Sciatic nerve (tissue), 2 donors: ENCODE results near the gene TMC8. TPM values are rescaled to one million over a fixed set of nuclear protein-coding genes. Genes with fewer than 3 reads are reported as not detected.
"Not testable (repeated sequence)": the region's sequence is repeated elsewhere in the genome, so short reads cannot be mapped to it uniquely, and the experiment has no call there.

ENCODE experiments used
- ATAC-seq: fragments of 200-7000 bp; cut with Tn5 transposase; one replicate; pipeline ENCODE4 v1.9.1; 2020; ENCODE audit warnings: mild to moderate bottlenecking, moderate library complexity
- DNase-seq: peaks from one replicate; pipeline ENCODE4 v3.0.0-alpha.2; 2020; ENCODE audit warnings: low spot score
- intact Hi-C: fragments of 100-400 bp; cut with DNase I; formaldehyde crosslinking; loops from one replicate; pipeline ENCODE4 v1.14.2; 2022
- total RNA-seq: library from RNA; stranded (reverse); fragmentation: NEBNext Ultra II Directional; extraction: Animal tissue kit (Norgen Biotek cat#: 25700); gene quantifications from one replicate; pipeline ENCODE4 v1.2.1, GENCODE V29; 2021
- donor health status: DM: no; HTN: no; CAD: no.
- donor health status: DM: no; HTN: no; CAD: no.

TMC8 gene
- total RNA-seq, 1 donor from 2014 or later: 12.5 TPM

GRCh38 chr17:78108726-78109488 lies 21.7 kb upstream of the TMC8 start:
- ATAC-seq (peak; percentile 20), DNase-seq (no peak)
- intact Hi-C loops: no loop called here

DNA sequence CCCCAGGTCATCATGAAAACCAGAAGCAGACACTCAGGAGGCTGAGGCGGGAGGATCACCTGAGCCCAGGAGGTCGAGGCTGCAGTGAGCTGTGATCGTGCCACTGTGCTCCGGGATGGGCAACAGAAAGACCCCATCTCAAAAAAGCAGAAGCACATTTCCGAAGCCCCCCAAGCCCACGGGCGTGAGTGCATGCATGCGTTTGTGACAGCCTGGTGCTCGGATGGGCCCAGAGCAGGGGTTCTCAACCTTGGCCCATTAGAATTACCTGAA lies 21.1 kb upstream of the TMC8 start:
- intact Hi-C loops: no loop called here
- no peak for DNase-seq
- ATAC-seq: no peak

GRCh38 chr17:78110363-78111015 lies 20.1 kb upstream of the TMC8 start:
- intact Hi-C loops: loop anchor here (5.0 kb wide), 2 partner anchors 67 to 142 kb away; no protein-coding TSS in a partner anchor
- ATAC-seq: no peak
- DNase-seq: no peak

GRCh38 chr17:78111016-78111726 lies 19.4 kb upstream of the TMC8 start:
- intact Hi-C loops: loop anchor here (5.0 kb wide), 2 partner anchors 66 to 141 kb away; no protein-coding TSS in a partner anchor
- DNase-seq: no peak
- no peak for ATAC-seq

DNA sequence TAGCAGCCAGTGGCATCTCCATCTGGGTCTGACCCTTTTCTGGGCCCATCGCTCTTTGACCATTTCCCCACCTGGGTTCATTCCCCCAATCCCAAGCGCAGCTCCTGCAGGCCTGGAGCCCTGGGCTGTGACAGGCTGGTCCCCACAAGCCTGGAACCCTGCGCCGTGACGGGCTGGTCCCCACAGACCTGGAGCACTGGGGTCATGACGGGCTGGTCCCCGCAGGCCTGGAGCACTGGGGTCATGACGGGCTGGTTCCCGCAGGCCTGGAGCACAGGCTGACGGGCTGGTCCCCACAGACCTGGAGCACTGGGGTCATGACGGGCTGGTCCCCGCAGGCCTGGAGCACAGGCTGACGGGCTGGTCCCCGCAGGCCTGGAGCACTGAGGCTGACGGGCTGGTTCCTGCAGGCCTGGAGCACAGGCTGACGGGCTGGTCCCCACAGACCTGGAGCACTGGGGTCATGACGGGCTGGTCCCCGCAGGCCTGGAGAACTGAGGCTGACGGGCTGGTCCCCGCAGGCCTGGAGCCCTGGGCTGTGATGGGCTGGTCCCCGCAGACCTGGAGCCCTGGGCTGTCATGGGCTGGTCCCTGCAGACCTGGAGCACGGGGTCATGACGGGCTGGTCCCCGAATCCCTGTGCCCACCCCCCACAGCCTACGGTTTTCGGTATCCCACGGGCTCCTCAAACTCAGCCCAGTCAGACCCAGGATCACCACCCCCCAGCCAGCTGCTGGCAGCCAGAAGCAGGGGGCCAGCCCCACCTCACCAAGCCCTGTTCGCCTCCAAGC lies 18.6 kb upstream of the TMC8 start:
- ATAC-seq (no peak), DNase-seq (no peak)
- intact Hi-C loops: loop anchor here (5.0 kb wide), 2 partner anchors 65 to 140 kb away; no protein-coding TSS in a partner anchor

DNA sequence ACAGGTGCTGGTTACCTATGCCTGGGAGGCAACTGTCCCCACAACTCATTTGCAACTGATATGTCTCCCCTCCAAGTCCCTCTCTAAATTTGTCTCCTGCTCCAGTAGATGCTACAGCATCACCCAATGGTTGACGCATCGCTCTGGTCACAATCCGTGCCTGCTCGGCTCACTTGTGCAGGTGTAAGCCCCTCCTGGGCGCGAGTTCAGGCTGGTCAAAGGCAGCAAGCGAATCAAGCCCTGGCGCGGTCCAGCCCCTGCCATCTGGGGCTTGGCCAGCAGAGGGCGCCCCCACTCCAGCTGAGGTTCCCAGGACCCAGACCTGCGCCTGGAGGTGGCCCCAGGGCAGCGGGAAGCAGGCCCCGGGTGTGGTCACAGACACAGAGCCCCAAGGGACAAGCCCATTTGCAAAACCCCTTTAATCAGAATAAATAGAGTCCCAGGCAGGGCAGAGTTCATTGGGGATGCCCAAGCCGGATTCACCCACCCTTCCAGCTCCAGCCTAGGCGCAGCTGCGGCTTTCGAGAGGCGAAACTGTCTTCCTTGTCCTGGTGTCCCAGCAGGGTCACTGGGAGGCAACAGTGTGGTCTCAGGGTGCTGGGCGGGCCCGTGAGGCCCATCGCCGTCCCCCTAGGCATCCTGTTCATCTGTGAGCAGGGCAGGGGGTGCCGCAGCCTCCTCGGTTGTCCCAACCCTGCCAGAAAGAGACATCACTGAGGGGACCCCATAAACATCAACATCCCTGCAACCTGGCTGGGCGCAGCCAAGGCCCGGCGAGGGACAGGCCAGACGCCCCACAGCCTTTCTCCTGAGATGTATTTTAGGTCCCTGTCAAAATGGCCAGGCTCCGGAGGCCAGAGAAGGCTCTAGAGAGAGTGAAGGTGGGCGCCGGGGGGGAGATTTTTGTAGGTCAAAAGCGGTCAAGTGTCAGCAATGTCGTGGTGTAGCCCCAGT lies 17.8 kb upstream of the TMC8 start:
- ATAC-seq: peak; percentile 77
- DNase-seq: peak; percentile 88
- intact Hi-C loops: loop anchor here (5.0 kb wide), 2 partner anchors 65 to 140 kb away; no protein-coding TSS in a partner anchor

DNA sequence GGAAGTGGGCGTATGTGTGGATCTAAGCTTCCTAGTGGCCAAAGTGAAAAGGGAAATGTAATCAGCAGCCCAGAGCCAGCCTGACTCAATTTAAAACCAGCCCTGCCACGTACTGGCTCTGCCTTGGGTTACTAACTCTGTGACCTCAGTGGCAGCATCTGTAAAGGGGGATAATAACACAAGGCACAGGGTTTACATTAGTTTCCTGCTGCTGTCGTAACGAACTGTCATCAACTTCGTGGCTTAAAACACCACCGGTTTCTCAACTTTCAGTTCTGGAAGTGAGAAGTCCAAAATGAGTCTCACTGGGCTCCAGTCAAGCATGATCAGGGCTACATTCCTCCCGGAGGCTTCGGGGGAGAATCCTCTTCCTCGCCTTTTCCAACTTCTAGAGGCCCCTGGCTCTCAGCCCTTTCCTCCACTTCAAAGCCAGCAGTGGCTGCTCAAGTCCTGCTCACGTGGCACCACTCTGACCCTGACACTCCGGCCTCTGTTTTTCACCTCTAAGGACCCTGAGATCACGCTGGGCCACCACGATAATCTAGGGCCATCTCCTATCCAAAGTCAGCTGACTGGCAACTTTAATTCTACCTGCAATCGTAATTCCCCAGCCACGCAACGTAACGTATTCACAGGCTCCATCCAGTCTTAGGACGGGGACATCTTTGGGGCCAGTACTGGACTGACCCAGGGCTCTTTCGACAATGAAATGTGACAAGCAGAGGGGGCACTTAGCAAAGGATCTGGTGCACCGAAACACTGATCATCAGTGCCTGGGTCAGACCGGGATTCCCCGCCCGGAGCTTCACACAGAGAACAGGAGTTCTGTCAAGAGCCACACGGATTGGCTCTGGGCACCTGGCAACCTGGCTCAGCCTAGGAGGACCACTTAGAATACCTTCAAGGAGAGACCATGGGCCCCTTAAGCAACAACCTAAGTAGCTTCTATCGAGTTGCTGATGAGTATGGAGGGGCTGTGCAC lies 16.5 kb upstream of the TMC8 start:
- no peak for ATAC-seq
- intact Hi-C loops: loop anchor here (5.0 kb wide), 2 partner anchors 63 to 138 kb away; no protein-coding TSS in a partner anchor
- peak; percentile 48 for DNase-seq

GRCh38 chr17:78114831-78115723 lies 15.5 kb upstream of the TMC8 start:
- DNase-seq (peak; percentile 58), ATAC-seq (peak; percentile 18)
- intact Hi-C loops: loop anchor here (5.0 kb wide), 2 partner anchors 62 to 137 kb away; no protein-coding TSS in a partner anchor

DNA sequence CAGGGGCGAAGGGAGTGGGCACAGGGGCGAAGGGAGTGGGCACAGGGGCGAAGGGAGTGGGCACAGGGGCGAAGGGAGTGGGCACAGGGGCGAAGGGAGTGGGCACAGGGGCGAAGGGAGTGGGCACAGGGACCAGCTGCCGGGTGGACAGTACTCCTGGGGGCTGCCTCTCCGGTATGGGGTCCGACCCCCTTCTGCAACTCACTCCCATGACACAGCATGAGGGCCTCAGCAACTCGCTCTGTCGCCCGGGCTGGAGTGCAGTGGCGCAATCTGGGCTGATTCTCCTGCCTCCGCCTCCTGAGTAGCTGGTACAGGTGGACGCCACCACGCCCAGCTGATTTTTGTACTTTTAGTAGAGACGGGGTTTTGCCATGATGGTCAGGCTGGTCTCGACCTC lies 14.8 kb upstream of the TMC8 start:
- intact Hi-C loops, ATAC-seq: not testable (repeated sequence)

DNA sequence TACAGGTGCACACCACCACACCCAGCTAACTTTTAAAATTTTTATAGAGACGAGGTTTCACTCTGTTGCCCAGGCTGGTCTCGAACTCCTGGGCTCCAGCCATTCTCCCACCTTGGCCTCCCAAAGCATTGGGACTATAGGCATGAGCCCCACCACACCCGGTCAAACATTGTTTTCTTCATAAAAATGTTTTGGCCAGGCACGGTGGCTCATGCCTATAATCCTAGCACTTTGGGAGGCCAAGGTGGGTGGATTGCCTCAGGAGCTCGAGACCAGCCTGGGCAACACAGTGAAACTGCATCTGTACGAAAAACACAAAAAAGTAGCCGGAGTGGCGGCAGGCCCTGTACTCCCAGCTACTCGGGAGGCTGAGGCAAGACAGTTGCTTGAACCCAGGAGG lies 14.2 kb upstream of the TMC8 start:
- intact Hi-C loops: no loop called here
- ATAC-seq: no peak
- DNase-seq: no peak

More for the DNA sequence above, 14.8 kb upstream of the TMC8 start:
- not testable (repeated sequence) for DNase-seq

GRCh38 chr17:78117027-78117981 lies 13.3 kb upstream of the TMC8 start:
- intact Hi-C loops: no loop called here
- ATAC-seq: no peak
- peak; percentile 65 for DNase-seq

- no peak for ATAC-seq
- no peak for DNase-seq
- intact Hi-C loops: no loop called here
Observed at GRCh38 chr17:78118801-78119241, 11.8 kb upstream of the TMC8 start.

- intact Hi-C loops: loop anchor here (10.0 kb wide), 1 partner anchor 244 kb away; the partner anchor contains the start of gene SOCS3
- no peak for DNase-seq
- no peak for ATAC-seq
Observed at GRCh38 chr17:78120537-78120936, 10.0 kb upstream of the TMC8 start.

DNA sequence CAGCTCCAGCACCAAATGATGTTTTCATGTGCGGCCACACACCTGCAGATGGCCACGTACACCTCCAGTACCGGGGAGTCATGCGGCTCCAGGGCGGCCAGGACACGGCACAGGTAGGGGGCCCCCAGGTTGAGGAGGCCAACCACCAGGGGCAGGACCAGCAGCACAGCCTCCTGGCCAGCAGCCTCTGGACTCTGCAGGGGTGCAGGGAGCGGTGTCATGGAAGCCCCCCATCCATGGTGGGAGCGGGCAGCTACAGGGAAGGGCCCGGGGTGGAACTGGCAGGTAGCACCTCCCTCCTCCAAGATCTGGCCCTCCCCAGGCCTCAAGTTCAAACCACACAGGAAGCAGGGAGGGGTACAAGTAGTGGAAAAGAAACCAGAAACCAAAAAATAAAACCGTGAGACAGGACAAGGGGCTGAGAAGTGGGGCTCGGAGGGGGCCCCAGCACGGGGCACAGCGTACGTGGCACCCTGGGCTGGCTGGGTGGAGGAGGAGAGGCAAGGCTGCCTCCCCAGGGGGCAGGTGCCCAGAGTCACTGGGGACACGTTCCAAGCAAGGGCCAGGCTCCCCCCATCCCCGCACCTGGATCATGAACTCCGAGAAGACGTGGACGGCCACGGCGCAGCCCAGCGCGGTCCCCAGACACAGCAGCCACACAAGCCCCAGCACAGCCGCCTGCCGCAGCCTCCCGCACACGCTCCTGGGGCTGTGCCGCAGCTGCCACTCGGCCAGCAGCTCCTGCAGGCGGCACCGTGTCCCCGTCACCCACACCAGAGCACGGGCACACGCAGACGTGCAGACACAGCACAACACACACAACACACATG lies 9.4 kb upstream of the TMC8 start:
- DNase-seq: no peak
- ATAC-seq: no peak
- intact Hi-C loops: loop anchor here (10.0 kb wide), 1 partner anchor 244 kb away; the partner anchor contains the start of gene SOCS3
